ENCODE data around the gene TBL1X.

Gene TBL1X

GRCh38 chrX:9651737-9652136 is 186.9 kb downstream of the TBL1X start:
- Histone ChIP-seq H3K27ac (ENCODE audit: low read depth, low read length) (no peak overlapping the region), H3K27me3 (ENCODE audit: control insufficient read depth in 1 of 2, insufficient read depth in 2 of 2, low read length in 2 of 2) (no peaks in the 10 kb centered on the region), H3K4me1 (ENCODE audit: control insufficient read depth in 1 of 2, insufficient read depth in 2 of 2, low read length in 2 of 2) (no peaks in the 10 kb centered on the region), H3K9ac (ENCODE audit: low read depth in 1 of 2, low read length in 2 of 2) (no peak overlapping the region), H3K9me3 (ENCODE audit: control insufficient read depth in 1 of 2, low read length in 2 of 2) (no peaks in the 10 kb centered on the region), H3K4me3 (ENCODE audit: low read depth in 1 of 2, low read length in 2 of 2) (no peak overlapping the region), H3K36me3 (ENCODE audit: control insufficient read depth in 1 of 2, insufficient read depth in 2 of 2, low read length in 2 of 2) (no peaks in the 10 kb centered on the region)

GRCh38 chrX:9654929-9655328 is 190.1 kb downstream of the TBL1X start:
- Histone ChIP-seq H3K4me1 (ENCODE audit: control insufficient read depth in 1 of 2, insufficient read depth in 2 of 2, low read length in 2 of 2) (no peaks in the 10 kb centered on the region), H3K27me3 (ENCODE audit: control insufficient read depth in 1 of 2, insufficient read depth in 2 of 2, low read length in 2 of 2) (no peaks in the 10 kb centered on the region), H3K4me3 (ENCODE audit: low read depth in 1 of 2, low read length in 2 of 2) (no peak overlapping the region), H3K36me3 (ENCODE audit: control insufficient read depth in 1 of 2, insufficient read depth in 2 of 2, low read length in 2 of 2) (no peaks in the 10 kb centered on the region), H3K27ac (ENCODE audit: low read depth, low read length) (no peak overlapping the region), H3K9ac (ENCODE audit: low read depth in 1 of 2, low read length in 2 of 2) (no peak overlapping the region), H3K9me3 (ENCODE audit: control insufficient read depth in 1 of 2, low read length in 2 of 2) (no peaks in the 10 kb centered on the region)

DNA sequence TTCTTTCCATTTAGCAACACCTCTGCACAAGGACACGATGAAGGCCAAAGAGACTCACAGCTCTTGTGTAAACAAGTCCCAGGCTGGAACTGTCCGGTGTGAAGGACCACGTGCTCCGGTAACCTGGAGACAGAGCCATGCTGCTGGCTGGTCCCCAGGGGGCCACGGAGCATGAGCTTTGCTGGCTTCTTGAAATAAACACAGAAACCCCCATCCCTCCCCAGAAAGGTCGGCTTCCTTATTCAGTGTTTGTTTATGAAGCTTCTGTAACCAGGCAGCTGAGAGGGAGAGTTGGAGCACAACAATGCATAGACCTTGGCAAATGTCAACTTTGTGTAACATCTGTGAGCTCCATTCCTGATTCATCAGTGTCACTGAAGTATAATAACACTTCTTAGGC is 191.4 kb downstream of the TBL1X start:
- Histone ChIP-seq H3K36me3 (ENCODE audit: control insufficient read depth in 1 of 2, insufficient read depth in 2 of 2, low read length in 2 of 2) (no peaks in the 10 kb centered on the region), H3K27ac (ENCODE audit: low read depth, low read length) (no peak overlapping the region)

GRCh38 chrX:9656871-9657270 is 192.0 kb downstream of the TBL1X start:
- H3K36me3 ChIP-seq (ENCODE audit: control insufficient read depth in 1 of 2, insufficient read depth in 2 of 2, low read length in 2 of 2): no peaks in the 10 kb centered on the region
- no peaks in the 10 kb centered on the region for H3K4me1 ChIP-seq (ENCODE audit: control insufficient read depth in 1 of 2, insufficient read depth in 2 of 2, low read length in 2 of 2)
- H3K27ac ChIP-seq (ENCODE audit: low read depth, low read length): no peak overlapping the region
- no peaks in the 10 kb centered on the region for H3K9me3 ChIP-seq (ENCODE audit: control insufficient read depth in 1 of 2, low read length in 2 of 2)
- H3K9ac ChIP-seq (ENCODE audit: low read depth in 1 of 2, low read length in 2 of 2): no peak overlapping the region
- no peak overlapping the region for H3K4me3 ChIP-seq (ENCODE audit: low read depth in 1 of 2, low read length in 2 of 2)
- no peaks in the 10 kb centered on the region for H3K27me3 ChIP-seq (ENCODE audit: control insufficient read depth in 1 of 2, insufficient read depth in 2 of 2, low read length in 2 of 2)

More for the DNA sequence above, 191.4 kb downstream of the TBL1X start:
- no peak overlapping the region for H3K4me3 ChIP-seq (ENCODE audit: low read depth in 1 of 2, low read length in 2 of 2)
- H3K9ac ChIP-seq (ENCODE audit: low read depth in 1 of 2, low read length in 2 of 2): no peak overlapping the region
- H3K9me3 ChIP-seq (ENCODE audit: control insufficient read depth in 1 of 2, low read length in 2 of 2): no peaks in the 10 kb centered on the region
- no peaks in the 10 kb centered on the region for H3K27me3 ChIP-seq (ENCODE audit: control insufficient read depth in 1 of 2, insufficient read depth in 2 of 2, low read length in 2 of 2)
- H3K4me1 ChIP-seq (ENCODE audit: control insufficient read depth in 1 of 2, insufficient read depth in 2 of 2, low read length in 2 of 2): no peaks in the 10 kb centered on the region

- H3K27ac ChIP-seq (ENCODE audit: low read depth, low read length): no peak overlapping the region
- H3K4me3 ChIP-seq (ENCODE audit: low read depth in 1 of 2, low read length in 2 of 2): no peak overlapping the region
- H3K4me1 ChIP-seq (ENCODE audit: control insufficient read depth in 1 of 2, insufficient read depth in 2 of 2, low read length in 2 of 2): no peaks in the 10 kb centered on the region
- H3K27me3 ChIP-seq (ENCODE audit: control insufficient read depth in 1 of 2, insufficient read depth in 2 of 2, low read length in 2 of 2): no peaks in the 10 kb centered on the region
- no peak overlapping the region for H3K9ac ChIP-seq (ENCODE audit: low read depth in 1 of 2, low read length in 2 of 2)
- no peaks in the 10 kb centered on the region for H3K9me3 ChIP-seq (ENCODE audit: control insufficient read depth in 1 of 2, low read length in 2 of 2)
- no peaks in the 10 kb centered on the region for H3K36me3 ChIP-seq (ENCODE audit: control insufficient read depth in 1 of 2, insufficient read depth in 2 of 2, low read length in 2 of 2)
Observed at GRCh38 chrX:9657590-9658256, 192.9 kb downstream of the TBL1X start.

DNA sequence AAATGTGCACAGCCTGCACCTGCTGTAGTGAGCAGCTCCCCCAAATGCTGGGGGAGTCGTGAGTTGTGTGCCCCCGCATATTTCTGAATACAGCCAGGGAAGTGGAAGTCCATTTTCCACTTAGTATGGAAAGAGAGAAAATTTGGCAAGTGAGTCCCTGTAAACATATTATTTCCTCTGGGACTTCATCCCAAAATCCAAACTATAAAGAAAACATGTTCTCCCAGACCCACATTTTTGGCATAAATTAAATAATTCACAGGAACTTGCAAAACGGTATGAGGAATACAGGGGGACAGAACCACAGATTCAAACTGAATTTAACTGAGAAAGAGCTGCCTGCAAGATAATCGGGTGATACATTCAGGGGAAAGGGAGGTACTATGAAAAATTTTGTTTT is 193.6 kb downstream of the TBL1X start:
- no peaks in the 10 kb centered on the region for H3K9me3 ChIP-seq (ENCODE audit: control insufficient read depth in 1 of 2, low read length in 2 of 2)
- no peaks in the 10 kb centered on the region for H3K27me3 ChIP-seq (ENCODE audit: control insufficient read depth in 1 of 2, insufficient read depth in 2 of 2, low read length in 2 of 2)
- H3K4me1 ChIP-seq (ENCODE audit: control insufficient read depth in 1 of 2, insufficient read depth in 2 of 2, low read length in 2 of 2): no peaks in the 10 kb centered on the region
- H3K27ac ChIP-seq (ENCODE audit: low read depth, low read length): no peak overlapping the region
- no peak overlapping the region for H3K9ac ChIP-seq (ENCODE audit: low read depth in 1 of 2, low read length in 2 of 2)
- no peaks in the 10 kb centered on the region for H3K36me3 ChIP-seq (ENCODE audit: control insufficient read depth in 1 of 2, insufficient read depth in 2 of 2, low read length in 2 of 2)
- H3K4me3 ChIP-seq (ENCODE audit: low read depth in 1 of 2, low read length in 2 of 2): no peak overlapping the region

- H3K27ac ChIP-seq (ENCODE audit: low read depth, low read length): no peak overlapping the region
- H3K9ac ChIP-seq (ENCODE audit: low read depth in 1 of 2, low read length in 2 of 2): no peak overlapping the region
- no peaks in the 10 kb centered on the region for H3K36me3 ChIP-seq (ENCODE audit: control insufficient read depth in 1 of 2, insufficient read depth in 2 of 2, low read length in 2 of 2)
- H3K9me3 ChIP-seq (ENCODE audit: control insufficient read depth in 1 of 2, low read length in 2 of 2): no peaks in the 10 kb centered on the region
- no peaks in the 10 kb centered on the region for H3K27me3 ChIP-seq (ENCODE audit: control insufficient read depth in 1 of 2, insufficient read depth in 2 of 2, low read length in 2 of 2)
- no peak overlapping the region for H3K4me3 ChIP-seq (ENCODE audit: low read depth in 1 of 2, low read length in 2 of 2)
- H3K4me1 ChIP-seq (ENCODE audit: control insufficient read depth in 1 of 2, insufficient read depth in 2 of 2, low read length in 2 of 2): no peaks in the 10 kb centered on the region
Observed at GRCh38 chrX:9659571-9660195, 194.8 kb downstream of the TBL1X start.

GRCh38 chrX:9662148-9662547 is 197.3 kb downstream of the TBL1X start:
- Histone ChIP-seq H3K4me3 (ENCODE audit: low read depth in 1 of 2, low read length in 2 of 2) (no peak overlapping the region), H3K27ac (ENCODE audit: low read depth, low read length) (no peak overlapping the region), H3K27me3 (ENCODE audit: control insufficient read depth in 1 of 2, insufficient read depth in 2 of 2, low read length in 2 of 2) (no peaks in the 10 kb centered on the region), H3K9ac (ENCODE audit: low read depth in 1 of 2, low read length in 2 of 2) (no peak overlapping the region), H3K4me1 (ENCODE audit: control insufficient read depth in 1 of 2, insufficient read depth in 2 of 2, low read length in 2 of 2) (no peaks in the 10 kb centered on the region), H3K36me3 (ENCODE audit: control insufficient read depth in 1 of 2, insufficient read depth in 2 of 2, low read length in 2 of 2) (no peaks in the 10 kb centered on the region), H3K9me3 (ENCODE audit: control insufficient read depth in 1 of 2, low read length in 2 of 2) (no peaks in the 10 kb centered on the region)

GRCh38 chrX:9663216-9663615 is 198.4 kb downstream of the TBL1X start:
- no peak overlapping the region for H3K9ac ChIP-seq (ENCODE audit: low read depth in 1 of 2, low read length in 2 of 2)
- H3K9me3 ChIP-seq (ENCODE audit: control insufficient read depth in 1 of 2, low read length in 2 of 2): no peaks in the 10 kb centered on the region
- H3K4me3 ChIP-seq (ENCODE audit: low read depth in 1 of 2, low read length in 2 of 2): no peak overlapping the region

DNA sequence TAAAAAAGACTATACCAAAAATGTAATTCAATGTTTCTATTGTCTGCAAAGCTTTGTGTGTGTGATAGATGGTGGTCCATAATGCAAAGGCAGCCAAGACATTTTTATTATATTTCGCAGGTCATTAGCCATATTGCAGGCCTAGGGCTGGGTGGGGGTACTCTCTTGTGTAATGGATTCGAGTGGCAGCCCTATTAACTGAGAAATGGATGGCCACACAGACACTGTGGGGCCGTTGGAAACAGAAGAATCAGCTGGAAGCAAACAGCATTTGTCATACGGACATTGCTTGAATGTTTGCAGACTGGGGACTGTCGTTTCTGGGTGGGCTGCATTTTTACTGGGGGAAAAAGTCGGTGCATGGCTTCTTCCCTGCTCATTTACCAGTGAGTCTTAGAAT is 199.4 kb downstream of the TBL1X start:
- Histone ChIP-seq H3K4me3 (ENCODE audit: low read depth in 1 of 2, low read length in 2 of 2) (no peak overlapping the region), H3K9me3 (ENCODE audit: control insufficient read depth in 1 of 2, low read length in 2 of 2) (no peaks in the 10 kb centered on the region), H3K27ac (ENCODE audit: low read depth, low read length) (no peak overlapping the region), H3K4me1 (ENCODE audit: control insufficient read depth in 1 of 2, insufficient read depth in 2 of 2, low read length in 2 of 2) (no peaks in the 10 kb centered on the region), H3K36me3 (ENCODE audit: control insufficient read depth in 1 of 2, insufficient read depth in 2 of 2, low read length in 2 of 2) (no peaks in the 10 kb centered on the region), H3K27me3 (ENCODE audit: control insufficient read depth in 1 of 2, insufficient read depth in 2 of 2, low read length in 2 of 2) (no peaks in the 10 kb centered on the region), H3K9ac (ENCODE audit: low read depth in 1 of 2, low read length in 2 of 2) (no peak overlapping the region)

More at GRCh38 chrX:9663216-9663615, 198.4 kb downstream of the TBL1X start:
- Histone ChIP-seq H3K27ac (ENCODE audit: low read depth, low read length) (no peak overlapping the region), H3K36me3 (ENCODE audit: control insufficient read depth in 1 of 2, insufficient read depth in 2 of 2, low read length in 2 of 2) (no peaks in the 10 kb centered on the region), H3K4me1 (ENCODE audit: control insufficient read depth in 1 of 2, insufficient read depth in 2 of 2, low read length in 2 of 2) (no peaks in the 10 kb centered on the region), H3K27me3 (ENCODE audit: control insufficient read depth in 1 of 2, insufficient read depth in 2 of 2, low read length in 2 of 2) (no peaks in the 10 kb centered on the region)

Data from duodenal mucosa (tissue), 2 donors.